Measurements from ENCODE around the gene NEU4.
"Not testable (repeated sequence)": the region's sequence is repeated elsewhere in the genome, so short reads cannot be mapped to it uniquely, and the experiment has no call there.

Gene NEU4

DNA sequence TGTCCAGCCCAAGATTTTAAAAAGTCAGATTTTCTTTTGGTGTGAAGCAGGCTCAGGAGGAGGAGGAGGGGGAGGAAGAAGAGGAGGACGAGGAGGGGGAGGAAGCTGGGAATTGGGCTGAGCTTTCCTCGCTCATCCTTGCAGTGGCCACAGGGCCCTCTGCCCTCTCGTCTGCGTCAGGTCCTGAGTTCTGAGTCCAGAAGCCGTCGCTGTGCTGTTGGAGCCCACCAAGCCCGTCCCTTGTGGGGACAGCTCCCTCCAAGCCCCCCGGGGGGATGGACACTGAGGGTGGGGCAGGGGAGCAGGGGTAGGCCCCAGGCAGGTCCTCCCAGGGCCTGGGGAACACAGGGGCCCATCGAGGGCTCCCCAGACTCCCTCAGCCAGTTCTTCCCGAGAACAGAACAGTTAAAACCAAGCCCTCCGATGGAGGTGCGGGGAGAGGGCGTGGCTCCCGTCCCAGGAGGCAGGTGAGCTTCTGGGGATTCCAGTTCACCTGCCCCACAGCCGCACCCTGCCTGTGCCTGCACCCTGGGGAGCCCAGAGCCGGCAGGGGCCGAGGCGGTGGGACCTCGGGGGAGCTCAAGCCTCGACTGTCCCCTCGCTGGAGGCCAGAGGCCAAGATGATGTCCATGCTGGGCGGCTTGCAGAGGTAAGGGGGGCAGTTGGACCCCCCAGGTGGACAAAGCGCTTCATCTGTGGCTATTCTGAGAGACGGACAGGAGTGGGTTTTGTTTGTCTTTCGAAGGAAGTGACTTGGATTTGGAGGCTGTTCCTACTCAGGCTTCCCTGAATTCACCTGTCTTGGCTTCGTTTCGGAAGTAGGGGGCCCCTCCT, 32.4 kb upstream of the NEU4 start, which contains the start of gene GAL3ST2:
Gene GAL3ST2 (plus strand): TSS at position 487 of the 834 bp plus-strand sequence. CDS start 134 bp downstream, at position 621.
- no peak within 1 kb of the TSS for H3K4me3 ChIP-seq (ENCODE audit: low read depth, low read length)
- TF ChIP-seq, protein P1, sequence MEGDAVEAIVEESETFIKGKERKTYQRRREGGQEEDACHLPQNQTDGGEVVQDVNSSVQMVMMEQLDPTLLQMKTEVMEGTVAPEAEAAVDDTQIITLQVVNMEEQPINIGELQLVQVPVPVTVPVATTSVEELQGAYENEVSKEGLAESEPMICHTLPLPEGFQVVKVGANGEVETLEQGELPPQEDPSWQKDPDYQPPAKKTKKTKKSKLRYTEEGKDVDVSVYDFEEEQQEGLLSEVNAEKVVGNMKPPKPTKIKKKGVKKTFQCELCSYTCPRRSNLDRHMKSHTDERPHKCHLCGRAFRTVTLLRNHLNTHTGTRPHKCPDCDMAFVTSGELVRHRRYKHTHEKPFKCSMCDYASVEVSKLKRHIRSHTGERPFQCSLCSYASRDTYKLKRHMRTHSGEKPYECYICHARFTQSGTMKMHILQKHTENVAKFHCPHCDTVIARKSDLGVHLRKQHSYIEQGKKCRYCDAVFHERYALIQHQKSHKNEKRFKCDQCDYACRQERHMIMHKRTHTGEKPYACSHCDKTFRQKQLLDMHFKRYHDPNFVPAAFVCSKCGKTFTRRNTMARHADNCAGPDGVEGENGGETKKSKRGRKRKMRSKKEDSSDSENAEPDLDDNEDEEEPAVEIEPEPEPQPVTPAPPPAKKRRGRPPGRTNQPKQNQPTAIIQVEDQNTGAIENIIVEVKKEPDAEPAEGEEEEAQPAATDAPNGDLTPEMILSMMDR (IDR thresholded peaks at IDR 0.05; ENCODE audit: borderline replicate concordance, insufficient read depth, low read depth, low read length): no peak

- TF ChIP-seq, protein P1 (IDR thresholded peaks at IDR 0.05; ENCODE audit: borderline replicate concordance, insufficient read depth, low read depth, low read length): no peak
- H3K4me3 ChIP-seq (ENCODE audit: low read depth, low read length): no peak overlapping the region
These were observed 31.8 kb upstream of the NEU4 start for GRCh38 chr2:241777170-241777685.

DNA sequence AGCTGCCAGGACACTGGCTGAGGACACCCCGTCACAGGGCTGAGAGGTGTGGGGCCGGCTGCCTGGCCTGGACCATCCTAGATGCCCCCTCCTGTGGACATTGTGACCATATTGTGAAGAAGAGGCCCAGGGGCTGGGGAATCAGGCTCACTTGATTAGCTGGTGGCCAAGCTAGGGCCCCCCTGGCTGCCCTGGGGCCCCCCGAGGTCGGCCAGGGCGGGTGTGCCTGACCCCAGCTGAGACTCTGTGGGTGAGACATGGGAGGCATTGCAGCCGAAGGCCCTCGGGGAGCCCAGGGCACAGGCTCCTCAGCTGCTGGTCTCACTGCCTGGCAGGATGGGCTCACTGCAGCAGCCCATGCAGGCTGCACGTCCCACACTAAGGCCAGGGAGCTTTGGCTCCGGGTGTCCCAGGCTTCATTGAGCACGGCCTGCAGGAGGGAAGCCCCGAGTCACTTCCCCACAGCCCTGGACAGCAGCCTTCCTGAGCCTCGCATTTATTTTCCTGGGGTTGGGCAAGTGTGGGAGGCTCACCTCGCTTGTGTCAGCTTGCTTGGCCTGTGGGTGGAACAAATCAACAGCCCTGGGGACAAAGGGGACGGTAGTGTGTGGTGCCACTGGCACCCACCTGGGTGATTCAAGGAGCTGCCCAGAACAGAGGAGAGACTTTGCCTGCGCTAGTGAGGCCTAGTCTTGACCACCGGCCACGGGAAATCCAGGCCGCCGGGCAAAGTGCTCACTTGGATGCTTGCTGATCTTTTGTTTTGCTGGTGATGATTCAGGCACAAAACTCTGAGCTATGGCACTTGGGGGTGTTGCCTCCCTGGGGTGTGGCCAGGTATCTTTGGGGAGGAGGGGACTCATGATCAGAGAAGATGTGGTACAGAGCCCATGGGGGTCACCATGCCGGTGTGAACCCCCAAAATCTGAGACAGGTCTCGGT, 31.0 kb upstream of the NEU4 start:
- TF ChIP-seq, protein P1 (IDR thresholded peaks at IDR 0.05; ENCODE audit: borderline replicate concordance, insufficient read depth, low read depth, low read length): no peak
- H3K4me3 ChIP-seq (ENCODE audit: low read depth, low read length): no peak overlapping the region

DNA sequence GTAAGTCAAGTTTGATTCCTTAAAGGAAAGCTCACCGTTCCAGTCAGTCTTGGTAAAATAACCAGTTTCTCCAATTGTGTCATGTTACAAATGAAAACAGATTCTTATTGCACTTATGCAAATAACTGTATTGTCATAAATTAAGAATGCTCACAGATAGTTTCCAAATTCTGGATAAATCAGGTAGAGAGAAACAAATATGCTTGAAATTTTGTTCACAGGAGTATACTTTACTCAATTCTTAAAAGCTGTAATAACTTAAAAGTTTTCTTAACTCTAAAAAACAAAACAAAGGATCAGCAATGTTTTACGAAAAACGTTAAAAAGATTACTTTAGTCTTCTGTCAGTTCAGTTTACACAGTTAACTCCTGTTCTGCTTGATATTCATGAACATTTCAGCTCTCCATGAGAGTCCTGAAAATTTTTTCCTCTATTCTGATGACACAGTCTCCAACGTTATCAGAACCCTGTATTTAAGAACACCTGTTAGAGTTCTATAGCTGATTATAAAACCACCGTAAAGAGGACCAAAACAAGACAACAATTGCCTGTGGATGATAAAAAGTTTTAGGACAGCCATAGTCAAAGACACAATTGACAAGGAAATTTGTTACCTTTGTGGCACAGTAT, 27.9 kb upstream of the NEU4 start:
- TF ChIP-seq, protein P1 (IDR thresholded peaks at IDR 0.05; ENCODE audit: borderline replicate concordance, insufficient read depth, low read depth, low read length): no peak
- H3K4me3 ChIP-seq (ENCODE audit: low read depth, low read length): no peak overlapping the region

DNA sequence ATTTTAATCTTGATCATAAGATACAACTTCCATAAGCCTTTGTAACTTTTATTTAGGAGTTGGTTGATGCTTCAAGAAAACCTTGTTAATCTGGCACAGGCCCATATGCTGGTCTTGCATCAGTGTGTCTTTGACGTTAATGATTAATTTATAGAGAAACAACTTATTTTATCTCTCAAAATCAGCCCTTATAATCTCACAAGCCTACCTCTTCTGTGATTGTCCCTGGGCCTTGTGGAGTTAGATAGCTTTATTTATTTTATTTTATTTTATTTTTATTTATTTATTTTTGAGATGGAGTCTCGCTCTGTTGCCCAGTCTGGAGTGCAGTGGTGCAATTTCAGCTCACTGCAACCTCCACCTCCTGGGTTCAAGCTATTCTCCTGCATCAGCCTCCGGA, 26.9 kb upstream of the NEU4 start:
- not testable (repeated sequence) for H3K4me3 ChIP-seq (ENCODE audit: low read depth, low read length)

DNA sequence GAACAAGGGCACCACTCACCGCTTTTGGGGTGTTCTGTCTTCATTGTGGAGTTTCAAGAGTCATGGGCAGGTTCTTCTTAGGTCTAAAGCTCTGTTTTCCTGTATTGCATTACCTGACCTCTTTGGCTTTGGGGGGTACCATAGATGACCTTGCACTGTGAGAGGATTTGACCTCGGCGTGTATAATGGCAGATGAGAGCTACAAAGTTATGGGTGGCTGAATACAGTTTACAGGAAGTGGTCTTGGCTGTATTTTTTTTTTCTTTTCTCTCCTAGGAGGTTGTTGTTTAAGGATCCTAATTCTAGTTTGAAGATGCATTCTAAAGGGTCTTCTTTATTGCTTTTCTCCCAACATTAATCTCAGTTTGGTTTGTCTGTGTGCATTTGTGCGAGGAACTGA, 20.9 kb upstream of the NEU4 start:
- TF ChIP-seq, protein P1 (IDR thresholded peaks at IDR 0.05; ENCODE audit: borderline replicate concordance, insufficient read depth, low read depth, low read length): no peak
- H3K4me3 ChIP-seq (ENCODE audit: low read depth, low read length): no peak overlapping the region

DNA sequence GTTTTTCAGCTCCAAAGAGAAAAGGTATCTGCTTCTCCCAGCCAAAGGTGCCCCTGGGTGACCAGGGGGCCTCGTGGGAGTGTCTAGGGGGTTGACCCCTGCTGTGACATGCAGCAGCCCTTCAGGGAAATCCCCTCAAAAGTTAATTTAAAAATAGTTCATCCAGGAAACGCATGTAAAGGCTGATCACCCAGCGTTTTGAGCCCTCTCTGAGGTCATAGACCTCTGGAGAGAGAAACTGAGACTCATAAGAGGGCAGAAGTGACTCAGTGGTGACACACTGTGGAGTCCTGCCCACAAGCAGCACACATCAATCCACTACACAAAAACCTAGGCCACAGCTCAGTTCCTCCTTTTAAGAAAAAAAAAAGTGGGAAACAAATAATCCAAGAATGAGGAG, 20.4 kb upstream of the NEU4 start:
- TF ChIP-seq, protein P1 (IDR thresholded peaks at IDR 0.05; ENCODE audit: borderline replicate concordance, insufficient read depth, low read depth, low read length): no peak
- no peak overlapping the region for H3K4me3 ChIP-seq (ENCODE audit: low read depth, low read length)

GRCh38 chr2:241791385-241791784, 17.6 kb upstream of the NEU4 start:
- not testable (repeated sequence) for H3K4me3 ChIP-seq (ENCODE audit: low read depth, low read length)
